Transverse colon (tissue), 4 donors: ENCODE measurements around the gene CLDN5.

Experiments
- CTCF ChIP-seq, 5 experiments: fragments of 200-600 bp in 3 of 5; fragments of 450-650 bp in 2 of 5; sonication (generic) in 3 of 5; IDR thresholded peaks; 1 replicate in 2 of 5; 2 replicates in 3 of 5; pipeline ENCODE4 v1.5.1; 2016 to 2017; ENCODE audit warnings: antibody characterized with exemption in 5 of 5, inconsistent platforms in 3 of 5, mild to moderate bottlenecking in 2 of 5, moderate library complexity in 1 of 5
- EP300 ChIP-seq: sonication (generic); formaldehyde crosslinking; IDR thresholded peaks from one replicate; pipeline ENCODE4 v1.6.1; 2017; ENCODE audit warnings: antibody characterized with exemption, low read depth
- POLR2A ChIP-seq: fragments of 450-650 bp; IDR thresholded peaks from one replicate; pipeline ENCODE4 v1.6.1; 2016; ENCODE audit warnings: antibody characterized with exemption, mild to moderate bottlenecking, moderate library complexity
- POLR2AphosphoS5 ChIP-seq, 3 donors: sonication (generic); formaldehyde crosslinking; IDR thresholded peaks; one replicate each; pipeline ENCODE4 v1.6.1; 2016; ENCODE audit warnings: antibody characterized with exemption in 3 of 3

DNA sequence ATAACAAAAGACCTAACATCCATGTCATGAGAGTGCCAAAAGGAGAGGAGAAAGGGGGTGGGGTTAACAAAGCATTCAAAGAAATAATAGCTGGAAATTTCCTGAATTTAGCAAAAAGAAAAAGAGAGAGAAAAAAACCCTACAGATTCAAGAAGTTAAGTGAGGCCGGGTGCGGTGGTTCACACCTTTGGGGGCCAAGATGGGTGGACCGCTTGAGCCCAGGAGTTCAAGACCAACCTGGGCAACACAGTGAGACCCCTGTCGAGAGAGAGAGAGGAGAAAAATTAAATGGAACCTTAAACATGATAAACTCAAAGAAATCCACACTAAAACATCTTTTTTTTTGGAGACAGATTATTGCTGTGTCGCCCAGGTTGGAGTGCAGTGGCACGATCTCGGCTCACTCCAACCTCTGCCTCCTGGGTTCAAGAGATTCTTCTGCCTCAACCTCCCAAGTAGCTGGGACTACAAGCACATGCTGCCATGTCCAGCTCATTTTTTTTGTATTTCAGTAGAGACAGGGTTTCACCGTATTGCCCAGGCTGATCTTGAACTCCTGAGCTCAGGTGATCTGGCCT, 8.9 kb upstream of the CLDN5 start:
- no peak for TF ChIP-seq CTCF (IDR thresholded peaks at IDR 0.05)
- no peak for TF ChIP-seq EP300
- no peak for TF ChIP-seq POLR2A
- TF ChIP-seq POLR2AphosphoS5 (IDR thresholded peaks at IDR 0.05): no peak
